ENCODE data around the gene SUMO2. TPM values are rescaled to one million over a fixed set of nuclear protein-coding genes. Genes with fewer than 3 reads are reported as not detected.

The SUMO2 gene
- total and polyA plus RNA-seq, 2 of the 13 experiments (the other 11 are each of a cell fraction or from before 2014, with no cell fraction given), result 337 to 553 TPM

DNA sequence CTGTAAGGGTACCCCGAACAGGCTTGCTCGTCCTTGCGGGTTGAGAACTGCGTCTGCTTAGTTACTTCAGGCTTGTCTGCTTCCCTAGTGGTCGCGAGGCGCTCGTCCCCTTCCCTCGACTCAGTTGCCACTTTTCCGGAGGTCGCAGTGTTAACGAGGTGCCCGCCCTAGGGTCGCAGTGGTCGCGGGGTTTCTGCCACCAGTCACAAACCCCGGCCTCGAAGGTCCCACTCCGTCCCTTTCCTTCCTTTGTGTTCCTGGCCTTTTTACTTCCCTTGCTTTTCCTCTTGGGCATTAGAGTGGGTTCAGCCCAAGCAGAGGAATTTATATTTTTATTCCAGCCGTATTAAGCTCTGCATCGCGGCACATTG is 23.0 kb upstream of the SUMO2 start (continued):
- peak; percentile 85 for TF ChIP-seq KDM5A (IDR thresholded peaks at IDR 0.05; ENCODE audit: borderline replicate concordance, low read length)
- 0 out of 2 replicates have a peak, but pooled peaks have one; percentile 37 for TF ChIP-seq ZNF556 (CRISPR knock-in tag; IDR thresholded peaks at IDR 0.05; ENCODE audit: borderline replicate concordance)
- TF ChIP-seq ZNF768 (CRISPR knock-in tag; IDR thresholded peaks at IDR 0.05), result no peak
- 0 out of 2 replicates have a peak, but pooled peaks have one; percentile 63 for TF ChIP-seq ZNF577 (CRISPR knock-in tag; IDR thresholded peaks at IDR 0.05; ENCODE audit: borderline replicate concordance, low read depth)
- TF ChIP-seq, protein P1, sequence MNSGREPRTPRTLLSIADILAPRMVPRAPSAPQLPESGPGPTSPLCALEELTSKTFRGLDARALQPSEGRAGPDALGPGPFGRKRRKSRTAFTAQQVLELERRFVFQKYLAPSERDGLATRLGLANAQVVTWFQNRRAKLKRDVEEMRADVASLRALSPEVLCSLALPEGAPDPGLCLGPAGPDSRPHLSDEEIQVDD (CRISPR knock-in tag; IDR thresholded peaks at IDR 0.05; ENCODE audit: borderline replicate concordance), result peak; percentile 1; the same call in 1 of the 2 replicates
- TF ChIP-seq KMT2A (CRISPR knock-in tag; IDR thresholded peaks at IDR 0.05), result peak; percentile 9; the same call in 1 of the 2 replicates
- TF ChIP-seq ZNF720 (CRISPR knock-in tag; IDR thresholded peaks at IDR 0.05), result no peak
- TF ChIP-seq RAD21 (CRISPR knock-in tag; IDR thresholded peaks at IDR 0.05), result peak; percentile 30
- 0 out of 2 replicates have a peak, but pooled peaks have one; percentile 77 for TF ChIP-seq ZBTB7A (CRISPR knock-in tag; IDR thresholded peaks at IDR 0.05)
- TF ChIP-seq, protein P2, sequence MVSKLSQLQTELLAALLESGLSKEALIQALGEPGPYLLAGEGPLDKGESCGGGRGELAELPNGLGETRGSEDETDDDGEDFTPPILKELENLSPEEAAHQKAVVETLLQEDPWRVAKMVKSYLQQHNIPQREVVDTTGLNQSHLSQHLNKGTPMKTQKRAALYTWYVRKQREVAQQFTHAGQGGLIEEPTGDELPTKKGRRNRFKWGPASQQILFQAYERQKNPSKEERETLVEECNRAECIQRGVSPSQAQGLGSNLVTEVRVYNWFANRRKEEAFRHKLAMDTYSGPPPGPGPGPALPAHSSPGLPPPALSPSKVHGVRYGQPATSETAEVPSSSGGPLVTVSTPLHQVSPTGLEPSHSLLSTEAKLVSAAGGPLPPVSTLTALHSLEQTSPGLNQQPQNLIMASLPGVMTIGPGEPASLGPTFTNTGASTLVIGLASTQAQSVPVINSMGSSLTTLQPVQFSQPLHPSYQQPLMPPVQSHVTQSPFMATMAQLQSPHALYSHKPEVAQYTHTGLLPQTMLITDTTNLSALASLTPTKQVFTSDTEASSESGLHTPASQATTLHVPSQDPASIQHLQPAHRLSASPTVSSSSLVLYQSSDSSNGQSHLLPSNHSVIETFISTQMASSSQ (IDR thresholded peaks at IDR 0.05; ENCODE audit: low read depth), result no peak
- TF ChIP-seq, protein P2 (CRISPR knock-in tag; IDR thresholded peaks at IDR 0.05; ENCODE audit: borderline replicate concordance), result 0 out of 2 replicates have a peak, but pooled peaks have one; percentile 11
- TF ChIP-seq, protein P3, sequence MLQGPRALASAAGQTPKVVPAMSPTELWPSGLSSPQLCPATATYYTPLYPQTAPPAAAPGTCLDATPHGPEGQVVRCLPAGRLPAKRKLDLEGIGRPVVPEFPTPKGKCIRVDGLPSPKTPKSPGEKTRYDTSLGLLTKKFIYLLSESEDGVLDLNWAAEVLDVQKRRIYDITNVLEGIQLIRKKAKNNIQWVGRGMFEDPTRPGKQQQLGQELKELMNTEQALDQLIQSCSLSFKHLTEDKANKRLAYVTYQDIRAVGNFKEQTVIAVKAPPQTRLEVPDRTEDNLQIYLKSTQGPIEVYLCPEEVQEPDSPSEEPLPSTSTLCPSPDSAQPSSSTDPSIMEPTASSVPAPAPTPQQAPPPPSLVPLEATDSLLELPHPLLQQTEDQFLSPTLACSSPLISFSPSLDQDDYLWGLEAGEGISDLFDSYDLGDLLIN (CRISPR knock-in tag; IDR thresholded peaks at IDR 0.05; ENCODE audit: borderline replicate concordance), result 0 out of 2 replicates have a peak, but pooled peaks have one; percentile 8
- TF ChIP-seq ZNF563 (CRISPR knock-in tag; IDR thresholded peaks at IDR 0.05), result 0 out of 2 replicates have a peak, but pooled peaks have one; percentile 25
- 0 out of 2 replicates have a peak, but pooled peaks have one; percentile 6 for TF ChIP-seq ZNF782 (CRISPR knock-in tag; IDR thresholded peaks at IDR 0.05; ENCODE audit: borderline replicate concordance)
- 0 out of 2 replicates have a peak, but pooled peaks have one; percentile 18 for TF ChIP-seq ZNF550 (CRISPR knock-in tag; IDR thresholded peaks at IDR 0.05; ENCODE audit: borderline replicate concordance)
- TF ChIP-seq ZNF337 (CRISPR knock-in tag; IDR thresholded peaks at IDR 0.05; ENCODE audit: borderline replicate concordance, low read depth), result peak; percentile 13; the same call in 1 of the 2 replicates
- TF ChIP-seq, protein P4, sequence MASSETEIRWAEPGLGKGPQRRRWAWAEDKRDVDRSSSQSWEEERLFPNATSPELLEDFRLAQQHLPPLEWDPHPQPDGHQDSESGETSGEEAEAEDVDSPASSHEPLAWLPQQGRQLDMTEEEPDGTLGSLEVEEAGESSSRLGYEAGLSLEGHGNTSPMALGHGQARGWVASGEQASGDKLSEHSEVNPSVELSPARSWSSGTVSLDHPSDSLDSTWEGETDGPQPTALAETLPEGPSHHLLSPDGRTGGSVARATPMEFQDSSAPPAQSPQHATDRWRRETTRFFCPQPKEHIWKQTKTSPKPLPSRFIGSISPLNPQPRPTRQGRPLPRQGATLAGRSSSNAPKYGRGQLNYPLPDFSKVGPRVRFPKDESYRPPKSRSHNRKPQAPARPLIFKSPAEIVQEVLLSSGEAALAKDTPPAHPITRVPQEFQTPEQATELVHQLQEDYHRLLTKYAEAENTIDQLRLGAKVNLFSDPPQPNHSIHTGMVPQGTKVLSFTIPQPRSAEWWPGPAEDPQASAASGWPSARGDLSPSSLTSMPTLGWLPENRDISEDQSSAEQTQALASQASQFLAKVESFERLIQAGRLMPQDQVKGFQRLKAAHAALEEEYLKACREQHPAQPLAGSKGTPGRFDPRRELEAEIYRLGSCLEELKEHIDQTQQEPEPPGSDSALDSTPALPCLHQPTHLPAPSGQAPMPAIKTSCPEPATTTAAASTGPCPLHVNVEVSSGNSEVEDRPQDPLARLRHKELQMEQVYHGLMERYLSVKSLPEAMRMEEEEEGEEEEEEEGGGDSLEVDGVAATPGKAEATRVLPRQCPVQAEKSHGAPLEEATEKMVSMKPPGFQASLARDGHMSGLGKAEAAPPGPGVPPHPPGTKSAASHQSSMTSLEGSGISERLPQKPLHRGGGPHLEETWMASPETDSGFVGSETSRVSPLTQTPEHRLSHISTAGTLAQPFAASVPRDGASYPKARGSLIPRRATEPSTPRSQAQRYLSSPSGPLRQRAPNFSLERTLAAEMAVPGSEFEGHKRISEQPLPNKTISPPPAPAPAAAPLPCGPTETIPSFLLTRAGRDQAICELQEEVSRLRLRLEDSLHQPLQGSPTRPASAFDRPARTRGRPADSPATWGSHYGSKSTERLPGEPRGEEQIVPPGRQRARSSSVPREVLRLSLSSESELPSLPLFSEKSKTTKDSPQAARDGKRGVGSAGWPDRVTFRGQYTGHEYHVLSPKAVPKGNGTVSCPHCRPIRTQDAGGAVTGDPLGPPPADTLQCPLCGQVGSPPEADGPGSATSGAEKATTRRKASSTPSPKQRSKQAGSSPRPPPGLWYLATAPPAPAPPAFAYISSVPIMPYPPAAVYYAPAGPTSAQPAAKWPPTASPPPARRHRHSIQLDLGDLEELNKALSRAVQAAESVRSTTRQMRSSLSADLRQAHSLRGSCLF (CRISPR knock-in tag; IDR thresholded peaks at IDR 0.05; ENCODE audit: borderline replicate concordance), result no peak
- TF ChIP-seq ZNF747 (CRISPR knock-in tag; IDR thresholded peaks at IDR 0.05; ENCODE audit: borderline replicate concordance), result peak; percentile 51; the same call in 1 of the 2 replicates
- TF ChIP-seq ZNF772 (CRISPR knock-in tag; IDR thresholded peaks at IDR 0.05), result 0 out of 2 replicates have a peak, but pooled peaks have one; percentile 40

Measured in HepG2 (cell line).